NCI-H2081 treated with DMSO at 0.1 percent for 48 hours (cell line): ENCODE results near the gene RILP.

Source experiments
- DNase-seq: peaks from one replicate; lab custom pipeline; 2025; lab: John Stamatoyannopoulos, UW

The RILP gene

GRCh38 chr17:1648173-1648962 lies 1.3 kb downstream of the RILP start:
- DNase-seq: no peak

GRCh38 chr17:1647802-1648171 lies 1.9 kb downstream of the RILP start:
- DNase-seq: no peak

GRCh38 chr17:1646199-1646875 lies 3.3 kb downstream of the RILP start:
- no peak for DNase-seq

GRCh38 chr17:1645207-1646171 lies 4.2 kb downstream of the RILP start, which contains the start of gene SCARF1:
Gene SCARF1, minus strand, starts transcription at chr17:1645732. Its CDS starts 35 bp downstream, at chr17:1645697.
- no peak for DNase-seq

- no peak for DNase-seq
Observed at GRCh38 chr17:1644493-1645206, 5.0 kb downstream of the RILP start.

GRCh38 chr17:1643999-1644492 lies 5.6 kb downstream of the RILP start:
- DNase-seq: no peak

- DNase-seq: no peak
Observed at GRCh38 chr17:1643293-1643998, 6.2 kb downstream of the RILP start.

- DNase-seq: no peak
Observed at GRCh38 chr17:1641065-1641403, 8.6 kb downstream of the RILP start.

GRCh38 chr17:1640329-1641064 lies 9.2 kb downstream of the RILP start:
- DNase-seq: no peak

GRCh38 chr17:1639549-1640180 lies 10.0 kb downstream of the RILP start:
- DNase-seq: no peak

GRCh38 chr17:1638624-1639300 lies 10.9 kb downstream of the RILP start:
- no peak for DNase-seq

GRCh38 chr17:1638171-1638590 lies 11.5 kb downstream of the RILP start:
- no peak for DNase-seq

- no peak for DNase-seq
Observed at GRCh38 chr17:1636732-1637285, 12.9 kb downstream of the RILP start.

- no peak for DNase-seq
Observed at GRCh38 chr17:1635675-1636465, 13.8 kb downstream of the RILP start.

- DNase-seq: no peak
Observed at GRCh38 chr17:1634841-1635650, 14.6 kb downstream of the RILP start.

GRCh38 chr17:1630662-1631061 lies 19.0 kb downstream of the RILP start:
- no peak for DNase-seq
